GM06990 (cell line): ENCODE measurements around the gene DGKA.

Experiments
- DNase-seq: peaks from one replicate; pipeline ENCODE4 v3.0.0-alpha.2; 2011; ENCODE audit not compliant: insufficient read length; ENCODE audit errors: extremely low read depth
- H3K27me3 ChIP-seq: replicated peaks from 2 replicates; pipeline ENCODE4 v1.6.0; 2011; ENCODE audit warnings: low read length; ENCODE audit not compliant: control insufficient read depth, insufficient read depth
- H3K36me3 ChIP-seq: 2 replicates; pipeline ENCODE4 v1.5.1; 2011; ENCODE audit warnings: low read length; ENCODE audit not compliant: control insufficient read depth, insufficient read depth
- H3K4me3 ChIP-seq: replicated peaks from 2 replicates; pipeline ENCODE4 v1.5.1; 2011; ENCODE audit warnings: low read depth, mild to moderate bottlenecking, control low read depth, low read length
- TF ChIP-seq, protein P1 (sequence below): IDR thresholded peaks from 2 replicates; pipeline ENCODE4 v1.5.1; 2011; ENCODE audit warnings: low read length, control low read depth, mild to moderate bottlenecking, inconsistent platforms; ENCODE audit not compliant: insufficient read depth, poor library complexity, severe bottlenecking

DGKA gene

DNA sequence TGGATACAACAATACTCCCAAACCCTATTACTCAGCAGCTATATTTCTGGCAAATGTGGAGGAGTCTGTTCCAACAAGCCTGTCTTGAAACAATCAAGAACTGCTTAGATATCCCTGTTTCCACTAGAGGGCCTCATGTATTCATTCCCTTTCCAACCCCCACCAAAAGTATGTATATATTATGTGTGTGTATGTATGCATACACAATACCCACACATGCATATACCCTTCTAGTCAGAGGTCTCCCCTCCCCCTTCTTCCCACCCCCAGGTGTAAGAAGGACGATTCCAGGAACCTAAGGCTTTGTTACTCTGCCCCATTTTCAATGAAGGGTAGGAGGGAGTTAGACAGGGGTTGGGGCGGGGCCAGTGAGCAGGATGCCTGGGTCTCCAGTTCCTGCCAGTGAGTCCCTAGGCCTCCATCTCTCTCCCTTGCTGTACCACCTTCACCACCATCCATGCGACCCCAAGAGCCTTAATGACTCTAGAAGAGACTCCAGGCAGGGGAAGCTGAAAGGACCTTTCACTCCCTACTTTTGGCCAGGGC is at the start of gene DGKA:
Gene DGKA (plus strand): TSS at position 392 of the 546 bp plus-strand sequence. CDS start 5,342 bp downstream, outside the sequence.
- DNase-seq, result peak; percentile 53
- Histone ChIP-seq H3K4me3 (peak within 1 kb of the TSS; percentile 92), H3K27me3 (no peaks in the 10 kb centered on the region), H3K36me3 (no peaks in the 10 kb centered on the region; the same call in 1 of the 2 replicates)
- TF ChIP-seq, protein P1, sequence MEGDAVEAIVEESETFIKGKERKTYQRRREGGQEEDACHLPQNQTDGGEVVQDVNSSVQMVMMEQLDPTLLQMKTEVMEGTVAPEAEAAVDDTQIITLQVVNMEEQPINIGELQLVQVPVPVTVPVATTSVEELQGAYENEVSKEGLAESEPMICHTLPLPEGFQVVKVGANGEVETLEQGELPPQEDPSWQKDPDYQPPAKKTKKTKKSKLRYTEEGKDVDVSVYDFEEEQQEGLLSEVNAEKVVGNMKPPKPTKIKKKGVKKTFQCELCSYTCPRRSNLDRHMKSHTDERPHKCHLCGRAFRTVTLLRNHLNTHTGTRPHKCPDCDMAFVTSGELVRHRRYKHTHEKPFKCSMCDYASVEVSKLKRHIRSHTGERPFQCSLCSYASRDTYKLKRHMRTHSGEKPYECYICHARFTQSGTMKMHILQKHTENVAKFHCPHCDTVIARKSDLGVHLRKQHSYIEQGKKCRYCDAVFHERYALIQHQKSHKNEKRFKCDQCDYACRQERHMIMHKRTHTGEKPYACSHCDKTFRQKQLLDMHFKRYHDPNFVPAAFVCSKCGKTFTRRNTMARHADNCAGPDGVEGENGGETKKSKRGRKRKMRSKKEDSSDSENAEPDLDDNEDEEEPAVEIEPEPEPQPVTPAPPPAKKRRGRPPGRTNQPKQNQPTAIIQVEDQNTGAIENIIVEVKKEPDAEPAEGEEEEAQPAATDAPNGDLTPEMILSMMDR, result peak; percentile 75

DNA sequence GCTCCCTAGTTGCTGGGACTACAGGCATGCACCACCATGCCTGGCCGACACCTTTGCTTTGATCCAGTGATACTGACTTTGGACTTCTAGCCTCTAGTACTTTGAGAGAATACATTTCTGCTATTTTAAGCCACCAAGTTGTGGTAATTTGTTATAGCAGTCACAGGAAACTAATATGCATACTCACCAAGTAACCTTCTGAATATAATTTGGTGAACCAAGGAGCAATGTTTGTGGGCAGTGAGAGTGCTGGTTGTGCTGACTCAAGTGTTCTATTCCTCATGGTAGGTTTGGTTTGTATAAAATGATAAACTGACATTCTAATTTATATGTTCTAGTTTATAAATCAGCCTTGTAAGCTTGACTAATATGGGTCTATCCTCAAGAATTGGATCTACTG is 45.8 kb upstream of the DGKA start:
- DNase-seq, result no peak
- H3K36me3 ChIP-seq, result no peaks in the 10 kb centered on the region
- no peak overlapping the region for H3K4me3 ChIP-seq
- no peaks in the 10 kb centered on the region for H3K27me3 ChIP-seq
- TF ChIP-seq, protein P1, result no peak

DNA sequence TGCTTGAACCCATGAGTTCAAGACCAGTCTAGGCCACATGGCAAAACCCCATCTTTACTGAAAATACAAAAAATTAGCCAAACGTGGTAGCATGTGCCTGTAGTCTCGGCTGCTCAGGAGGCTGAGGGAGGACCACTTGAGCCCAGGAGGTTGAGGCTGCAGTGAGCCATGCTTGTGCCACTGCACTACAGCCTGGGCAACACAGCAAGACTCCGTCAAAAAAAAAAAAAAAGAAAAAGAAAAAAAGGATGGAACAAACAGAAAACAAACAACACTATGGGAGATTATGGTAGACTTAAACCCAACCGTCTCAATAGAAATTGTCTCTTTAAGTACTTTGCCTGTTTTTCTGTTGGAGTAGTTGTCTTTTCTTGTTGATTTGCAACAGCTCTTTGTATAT is 39.7 kb upstream of the DGKA start:
- DNase-seq, result no peak
- TF ChIP-seq, protein P1, result no peak
- Histone ChIP-seq H3K36me3 (no peaks in the 10 kb centered on the region), H3K4me3 (no peak overlapping the region), H3K27me3 (no peaks in the 10 kb centered on the region)

DNA sequence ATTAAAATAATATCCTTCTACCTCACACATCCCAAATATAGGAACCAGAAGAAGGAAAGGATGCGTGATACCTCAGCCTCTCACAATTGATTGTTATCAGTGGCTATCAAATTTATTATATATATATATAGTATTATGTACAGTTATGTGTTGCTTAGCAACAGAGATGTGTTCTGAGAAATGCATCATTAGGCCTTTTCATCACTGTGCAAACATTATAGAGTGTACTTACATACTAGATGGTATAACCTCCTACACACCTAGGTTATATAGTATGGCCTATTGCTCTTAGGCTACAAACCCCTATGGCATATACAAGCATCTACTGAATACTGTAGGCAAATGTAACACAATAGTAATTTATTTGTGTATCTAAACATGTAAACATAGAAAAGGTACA is 37.2 kb upstream of the DGKA start:
- H3K27me3 ChIP-seq, result no peaks in the 10 kb centered on the region
- no peaks in the 10 kb centered on the region; the same call in 1 of the 2 replicates for H3K36me3 ChIP-seq
- TF ChIP-seq, protein P1, result no peak
- no peak overlapping the region for H3K4me3 ChIP-seq
- DNase-seq, result no peak

DNA sequence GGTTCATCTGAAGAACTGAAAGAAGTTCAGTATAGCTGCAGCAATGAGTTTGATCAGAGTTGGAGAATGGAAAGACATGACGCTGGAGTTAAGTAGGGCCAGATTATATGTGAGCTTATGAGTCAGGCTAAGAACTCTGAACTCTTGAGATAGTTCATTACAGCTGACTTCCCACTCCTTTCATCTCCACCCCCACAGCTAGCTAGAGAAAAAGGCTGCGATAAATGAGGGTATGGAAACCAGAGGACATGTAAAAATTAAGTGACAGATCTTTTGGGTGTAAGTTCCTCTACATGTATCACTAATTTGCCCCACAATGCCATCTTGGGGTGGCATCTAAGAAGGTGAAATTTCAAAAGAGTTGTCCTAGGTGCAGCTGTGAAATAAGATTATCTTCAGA is 31.9 kb upstream of the DGKA start:
- no peak for DNase-seq
- Histone ChIP-seq H3K27me3 (no peaks in the 10 kb centered on the region), H3K4me3 (no peak overlapping the region), H3K36me3 (peaks cover 8% of the 10 kb centered on the region)
- TF ChIP-seq, protein P1, result no peak
